MCF 10A (cell line): ENCODE results near the gene ZKSCAN8. TPM values are rescaled to one million over a fixed set of nuclear protein-coding genes. Genes with fewer than 3 reads are reported as not detected.

ENCODE experiments used
- BruUV-seq: library from RNA; stranded (reverse); fragments of 400-500 nt; replicated peaks from 2 replicates; lab custom pipeline; 2021; lab: Mats Ljungman, UMichigan
- CTCF ChIA-PET: fragments of 300-600 bp; sonication (Branson Sonifier 250); formaldehyde crosslinking; extraction: SDS; loops from one replicate; lab custom pipeline; 2021; ENCODE audit warnings: antibody characterized with exemption, inconsistent platforms; lab: Yijun Ruan, JAX
- POLR2A ChIA-PET: fragments of 300-600, 350-650 bp; sonication (Branson Sonifier 250); formaldehyde crosslinking; extraction: SDS; loops from one replicate; lab custom pipeline; 2020; ENCODE audit warnings: antibody characterized with exemption, inconsistent platforms; lab: Yijun Ruan, JAX
- DNase-seq: peaks from one replicate; pipeline ENCODE4 v3.0.0-alpha.2; 2018; ENCODE audit not compliant: unreplicated experiment
- H3K27ac Mint-ChIP-seq: one replicate; pipeline ENCODE4 v1.8.0; 2022; ENCODE audit warnings: mild to moderate bottlenecking, low read depth, mixed read lengths; ENCODE audit not compliant: unreplicated experiment
- H3K27me3 Mint-ChIP-seq: one replicate; pipeline ENCODE4 v1.8.0; 2022; ENCODE audit warnings: mixed read lengths; ENCODE audit not compliant: insufficient read depth, unreplicated experiment
- H3K36me3 Mint-ChIP-seq: one replicate; pipeline ENCODE4 v1.8.0; 2022; ENCODE audit warnings: mild to moderate bottlenecking, moderate library complexity, mixed read lengths; ENCODE audit not compliant: insufficient read depth, unreplicated experiment
- H3K4me1 Mint-ChIP-seq: one replicate; pipeline ENCODE4 v1.8.0; 2022; ENCODE audit warnings: mixed read lengths; ENCODE audit not compliant: insufficient read depth, unreplicated experiment
- H3K4me3 Mint-ChIP-seq: one replicate; pipeline ENCODE4 v1.8.0; 2022; ENCODE audit warnings: mild to moderate bottlenecking, moderate library complexity, mixed read lengths; ENCODE audit not compliant: unreplicated experiment
- H3K9me3 Mint-ChIP-seq: one replicate; pipeline ENCODE4 v1.8.0; 2022; ENCODE audit warnings: mixed read lengths; ENCODE audit not compliant: unreplicated experiment
- CTCF ChIP-seq: fragments of 200-600 bp; IDR thresholded peaks from one replicate; pipeline ENCODE4 v1.8.0; 2022; ENCODE audit warnings: antibody characterized with exemption, mild to moderate bottlenecking; ENCODE audit not compliant: unreplicated experiment
- intact Hi-C: fragments of 100-400 bp; cut with micrococcal nuclease; formaldehyde crosslinking; loops from 2 replicates; pipeline ENCODE4 v1.14.1; 2022
- total RNA-seq: library from RNA; stranded (reverse); gene quantifications from 2 replicates; pipeline ENCODE4 v1.2.3, GENCODE V29; 2022

Gene ZKSCAN8
- total RNA-seq, 1 experiment from 2014 or later: 27.9 TPM

GRCh38 chr6:28208111-28208659, 66.5 kb downstream of the ZKSCAN8 start:
- Mint-ChIP-seq H3K27me3 (no peaks in the 10 kb centered on the region), H3K4me3 (no peak overlapping the region), H3K36me3 (peaks cover 14% of the 10 kb centered on the region), H3K4me1 (peaks cover 8% of the 10 kb centered on the region), H3K27ac (no peak overlapping the region), H3K9me3 (no peaks in the 10 kb centered on the region)
- BruUV-seq: no TSS peak
- DNase-seq: no peak
- POLR2A ChIA-PET: no interaction called here
- CTCF ChIA-PET: no interaction called here
- no peak for TF ChIP-seq CTCF
- intact Hi-C loops: no loop called here

Other genes starting within 250 kb of the ZKSCAN8 start
- not detected in 2 replicates for gene OR2B2, start 229.5 kb upstream of the ZKSCAN8 start, total RNA-seq
- not detected in 2 replicates for gene OR2B6, start 184.6 kb upstream of the ZKSCAN8 start, total RNA-seq
- gene ZNF165, start 61.3 kb upstream of the ZKSCAN8 start, total RNA-seq: 7.1 and 10.8 TPM in 2 replicates
- gene ZSCAN16, start 17.3 kb upstream of the ZKSCAN8 start, total RNA-seq: 2.6 and 4.4 TPM in 2 replicates
- gene ZSCAN9, start 83.4 kb downstream of the ZKSCAN8 start, total RNA-seq: 13.7 and 15.6 TPM in 2 replicates
- gene ZKSCAN4, start 110.4 kb downstream of the ZKSCAN8 start, total RNA-seq: 3.3 and 4.8 TPM in 2 replicates
- not detected in 2 replicates for gene NKAPL, start 117.4 kb downstream of the ZKSCAN8 start, total RNA-seq
- gene ZSCAN26, start 125.3 kb downstream of the ZKSCAN8 start, total RNA-seq: 11.3 and 13.1 TPM in 2 replicates
- gene PGBD1, start 139.7 kb downstream of the ZKSCAN8 start, total RNA-seq: 2.5 and 2.9 TPM in 2 replicates
- 5.0 and 6.7 TPM in 2 replicates for gene ZSCAN31, start 194.3 kb downstream of the ZKSCAN8 start, total RNA-seq
- 2.7 and 3.7 TPM in 2 replicates for gene ZKSCAN3, start 208.1 kb downstream of the ZKSCAN8 start, total RNA-seq